ENCODE measurements around the gene RNLS.

GRCh38 chr10:88366772-88367171 is 216.3 kb downstream of the RNLS start:
- TF ChIP-seq POLR2AphosphoS5 (IDR thresholded peaks at IDR 0.05; ENCODE audit: insufficient read depth in 1 of 2, low read depth in 1 of 2), result no peak
- TF ChIP-seq, protein P1, sequence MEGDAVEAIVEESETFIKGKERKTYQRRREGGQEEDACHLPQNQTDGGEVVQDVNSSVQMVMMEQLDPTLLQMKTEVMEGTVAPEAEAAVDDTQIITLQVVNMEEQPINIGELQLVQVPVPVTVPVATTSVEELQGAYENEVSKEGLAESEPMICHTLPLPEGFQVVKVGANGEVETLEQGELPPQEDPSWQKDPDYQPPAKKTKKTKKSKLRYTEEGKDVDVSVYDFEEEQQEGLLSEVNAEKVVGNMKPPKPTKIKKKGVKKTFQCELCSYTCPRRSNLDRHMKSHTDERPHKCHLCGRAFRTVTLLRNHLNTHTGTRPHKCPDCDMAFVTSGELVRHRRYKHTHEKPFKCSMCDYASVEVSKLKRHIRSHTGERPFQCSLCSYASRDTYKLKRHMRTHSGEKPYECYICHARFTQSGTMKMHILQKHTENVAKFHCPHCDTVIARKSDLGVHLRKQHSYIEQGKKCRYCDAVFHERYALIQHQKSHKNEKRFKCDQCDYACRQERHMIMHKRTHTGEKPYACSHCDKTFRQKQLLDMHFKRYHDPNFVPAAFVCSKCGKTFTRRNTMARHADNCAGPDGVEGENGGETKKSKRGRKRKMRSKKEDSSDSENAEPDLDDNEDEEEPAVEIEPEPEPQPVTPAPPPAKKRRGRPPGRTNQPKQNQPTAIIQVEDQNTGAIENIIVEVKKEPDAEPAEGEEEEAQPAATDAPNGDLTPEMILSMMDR (IDR thresholded peaks at IDR 0.05), result no peak

Measured in vagina (tissue), 2 donors.